ENCODE measurements around the gene NNT. TPM values are rescaled to one million over a fixed set of nuclear protein-coding genes. Genes with fewer than 3 reads are reported as not detected.

NNT gene
- total and polyA plus RNA-seq, 10 of the 15 experiments (the other 5 are each of a cell fraction or from before 2014, with no cell fraction given) = 20.8 to 73.1 (median 51.9) TPM

DNA sequence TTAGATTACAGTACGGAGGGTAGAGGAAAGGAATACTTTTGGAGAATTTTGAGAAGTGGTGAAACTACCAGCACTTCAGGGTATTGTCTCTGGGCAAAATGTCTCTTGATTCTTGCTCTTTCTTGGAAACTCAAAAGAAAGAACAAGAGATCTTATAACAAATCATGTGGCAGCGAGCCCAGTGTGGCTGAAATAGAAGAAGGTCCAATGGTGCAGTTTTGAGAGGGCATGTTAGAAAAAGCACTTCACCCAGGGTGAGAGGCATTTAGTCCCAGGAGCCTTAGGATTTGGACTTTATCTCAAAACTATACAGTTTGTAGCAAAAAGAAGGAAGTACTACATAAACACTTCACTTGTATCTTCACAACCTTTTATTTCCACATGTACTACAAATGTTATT lies 39.4 kb downstream of the NNT start:
- no peak overlapping the region for H2AFZ ChIP-seq (ENCODE audit: control insufficient read depth, low read depth, low read length)
- H3K4me1 ChIP-seq (ENCODE audit: control insufficient read depth, insufficient read depth, low read length) = no peaks in the 10 kb centered on the region; the same call in none of the 2 replicates
- RAD21 ChIA-PET (ENCODE audit: unreplicated experiment) = no interaction called here
- CTCF ChIA-PET = interaction anchor here (0.7 to 6.2 kb wide), 3 partner anchors 12 to 18 kb away, joined by 3 to 46 read pairs (median 3); no protein-coding TSS in a partner anchor
- no peak overlapping the region for H3K4me3 ChIP-seq
- no peak overlapping the region for H3K27ac ChIP-seq (ENCODE audit: control insufficient read depth, insufficient read depth)
- H3K9ac ChIP-seq (ENCODE audit: control insufficient read depth, insufficient read depth, low read length) = no peak overlapping the region
- intact Hi-C loops (cut with micrococcal nuclease; ENCODE audit: unreplicated experiment) = no loop called here
- no peak for ATAC-seq
- in situ Hi-C loops (cut with MboI) = no loop called here
- no peaks in the 10 kb centered on the region for H3K79me2 ChIP-seq (ENCODE audit: control insufficient read depth, insufficient read depth, low read length)
- no peak overlapping the region for H3K4me2 ChIP-seq (ENCODE audit: control insufficient read depth, insufficient read depth)
- no peaks in the 10 kb centered on the region for H3K27me3 ChIP-seq (replicated peaks in 1 of 2; ENCODE audit: control insufficient read depth in 2 of 2, insufficient read depth in 2 of 2, low read length in 1 of 2)
- BruUV-seq (replicated peaks) = no TSS peak
- H3K9me3 ChIP-seq (replicated peaks; ENCODE audit: control insufficient read depth, insufficient read depth, low read length) = no peaks in the 10 kb centered on the region
- POLR2A ChIA-PET = no interaction called here
- peaks cover 0 to 8% of the 10 kb centered on the region in 2 experiments; a peak in 1 of 4 replicates for H3K36me3 ChIP-seq (ENCODE audit: control insufficient read depth in 2 of 2, insufficient read depth in 2 of 2, low read length in 1 of 2)
- TF ChIP-seq RUNX3 (IDR thresholded peaks at IDR 0.05; ENCODE audit: low read length) = no peak
- H4K20me1 ChIP-seq (ENCODE audit: control insufficient read depth, insufficient read depth) = no peaks in the 10 kb centered on the region
- no peak for DNase-seq (ENCODE audit: low read depth, low spot score)
- SMC1A ChIA-PET (ENCODE audit: uncharacterized antibody, unreplicated experiment) = interaction anchor here (0.7 kb wide), 1 partner anchor 10 kb away, joined by 3 read pairs; no protein-coding TSS in a partner anchor
- 97% methylated on average over 2 of the region's 2 CpGs for WGBS (ENCODE audit: insufficient coverage, insufficient replicate concordance, low lambda C conversion rate, missing lambda C conversion rate)
- no peak for FAIRE-seq

DNA sequence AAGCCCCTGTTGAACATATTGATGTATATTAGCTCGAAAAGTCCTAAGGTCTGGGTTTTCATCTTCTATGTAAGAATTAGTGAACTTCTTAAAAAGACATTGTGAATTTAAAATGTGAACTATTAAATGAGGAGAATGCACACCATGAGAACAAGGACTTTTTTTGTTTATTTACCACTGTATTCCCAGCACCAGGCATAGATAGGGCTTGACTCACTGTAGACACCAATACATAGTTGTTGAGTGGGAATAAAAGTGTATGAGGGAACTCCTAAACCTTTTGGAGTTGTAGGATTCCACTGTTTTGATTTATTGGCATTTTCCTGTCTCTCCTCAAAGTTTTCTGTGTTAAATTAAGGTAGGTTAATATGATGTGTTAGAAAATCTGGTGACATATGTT lies 40.3 kb downstream of the NNT start:
- Histone ChIP-seq H3K4me2 (ENCODE audit: control insufficient read depth, insufficient read depth) (no peak overlapping the region), H3K79me2 (ENCODE audit: control insufficient read depth, insufficient read depth, low read length) (no peaks in the 10 kb centered on the region), H3K4me3 (no peak overlapping the region), H3K9me3 (replicated peaks; ENCODE audit: control insufficient read depth, insufficient read depth, low read length) (no peaks in the 10 kb centered on the region), H4K20me1 (ENCODE audit: control insufficient read depth, insufficient read depth) (no peaks in the 10 kb centered on the region), H3K27me3 (replicated peaks in 1 of 2; ENCODE audit: control insufficient read depth in 2 of 2, insufficient read depth in 2 of 2, low read length in 1 of 2) (no peaks in the 10 kb centered on the region), H3K9ac (ENCODE audit: control insufficient read depth, insufficient read depth, low read length) (no peak overlapping the region), H3K4me1 (ENCODE audit: control insufficient read depth, insufficient read depth, low read length) (no peaks in the 10 kb centered on the region; the same call in 1 of the 2 replicates), H2AFZ (ENCODE audit: control insufficient read depth, low read depth, low read length) (no peak overlapping the region), H3K27ac (ENCODE audit: control insufficient read depth, insufficient read depth) (no peak overlapping the region), H3K36me3 (ENCODE audit: control insufficient read depth in 2 of 2, insufficient read depth in 2 of 2, low read length in 1 of 2) (peaks cover 0 to 7% of the 10 kb centered on the region in 2 experiments; a peak in 2 of 4 replicates)
- in situ Hi-C loops (cut with MboI) = no loop called here
- WGBS (ENCODE audit: insufficient coverage, insufficient replicate concordance, low lambda C conversion rate, missing lambda C conversion rate) = 100% methylated on average over 1 of the region's 1 CpG
- ATAC-seq (no peak), FAIRE-seq (no peak), DNase-seq (ENCODE audit: low read depth, low spot score) (no peak)
- ChIA-PET CTCF (interaction anchor here (6.2 kb wide), 1 partner anchor 13 kb away, joined by 46 read pairs; no protein-coding TSS in a partner anchor), SMC1A (ENCODE audit: uncharacterized antibody, unreplicated experiment) (interaction anchor here (0.7 kb wide), 1 partner anchor 10 kb away, joined by 3 read pairs; no protein-coding TSS in a partner anchor), RAD21 (ENCODE audit: unreplicated experiment) (no interaction called here), POLR2A (no interaction called here)
- BruUV-seq (replicated peaks) = no TSS peak
- TF ChIP-seq SMARCA5 (IDR thresholded peaks at IDR 0.05) = no peak
- no peak for TF ChIP-seq CBFB (IDR thresholded peaks at IDR 0.05; ENCODE audit: low read depth)
- no peak for TF ChIP-seq BCL3 (IDR thresholded peaks at IDR 0.05; ENCODE audit: borderline replicate concordance, insufficient read depth, low read depth, low read length, poor library complexity, severe bottlenecking)
- TF ChIP-seq RBBP5 (conservative IDR thresholded peaks at IDR 0.05) = no peak
- no peak for TF ChIP-seq ZNF207 (IDR thresholded peaks at IDR 0.05; ENCODE audit: borderline replicate concordance)
- TF ChIP-seq IRF4 (IDR thresholded peaks at IDR 0.05; ENCODE audit: low read depth, low read length) = no peak
- no peak for TF ChIP-seq YBX1 (IDR thresholded peaks at IDR 0.05)
- TF ChIP-seq, protein P1, sequence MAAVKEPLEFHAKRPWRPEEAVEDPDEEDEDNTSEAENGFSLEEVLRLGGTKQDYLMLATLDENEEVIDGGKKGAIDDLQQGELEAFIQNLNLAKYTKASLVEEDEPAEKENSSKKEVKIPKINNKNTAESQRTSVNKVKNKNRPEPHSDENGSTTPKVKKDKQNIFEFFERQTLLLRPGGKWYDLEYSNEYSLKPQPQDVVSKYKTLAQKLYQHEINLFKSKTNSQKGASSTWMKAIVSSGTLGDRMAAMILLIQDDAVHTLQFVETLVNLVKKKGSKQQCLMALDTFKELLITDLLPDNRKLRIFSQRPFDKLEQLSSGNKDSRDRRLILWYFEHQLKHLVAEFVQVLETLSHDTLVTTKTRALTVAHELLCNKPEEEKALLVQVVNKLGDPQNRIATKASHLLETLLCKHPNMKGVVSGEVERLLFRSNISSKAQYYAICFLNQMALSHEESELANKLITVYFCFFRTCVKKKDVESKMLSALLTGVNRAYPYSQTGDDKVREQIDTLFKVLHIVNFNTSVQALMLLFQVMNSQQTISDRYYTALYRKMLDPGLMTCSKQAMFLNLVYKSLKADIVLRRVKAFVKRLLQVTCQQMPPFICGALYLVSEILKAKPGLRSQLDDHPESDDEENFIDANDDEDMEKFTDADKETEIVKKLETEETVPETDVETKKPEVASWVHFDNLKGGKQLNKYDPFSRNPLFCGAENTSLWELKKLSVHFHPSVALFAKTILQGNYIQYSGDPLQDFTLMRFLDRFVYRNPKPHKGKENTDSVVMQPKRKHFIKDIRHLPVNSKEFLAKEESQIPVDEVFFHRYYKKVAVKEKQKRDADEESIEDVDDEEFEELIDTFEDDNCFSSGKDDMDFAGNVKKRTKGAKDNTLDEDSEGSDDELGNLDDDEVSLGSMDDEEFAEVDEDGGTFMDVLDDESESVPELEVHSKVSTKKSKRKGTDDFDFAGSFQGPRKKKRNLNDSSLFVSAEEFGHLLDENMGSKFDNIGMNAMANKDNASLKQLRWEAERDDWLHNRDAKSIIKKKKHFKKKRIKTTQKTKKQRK (IDR thresholded peaks at IDR 0.05; ENCODE audit: low read depth, low read length) = no peak
- no peak for TF ChIP-seq BRCA1 (IDR thresholded peaks at IDR 0.05; ENCODE audit: low read depth, low read length)
- no peak for TF ChIP-seq DPF2 (IDR thresholded peaks at IDR 0.05)
- TF ChIP-seq RAD51 (IDR thresholded peaks at IDR 0.05) = no peak
- intact Hi-C loops (cut with micrococcal nuclease; ENCODE audit: unreplicated experiment) = no loop called here

Measured in GM12878 (cell line).